ENCODE data around the gene ALDH1A2.

DNA sequence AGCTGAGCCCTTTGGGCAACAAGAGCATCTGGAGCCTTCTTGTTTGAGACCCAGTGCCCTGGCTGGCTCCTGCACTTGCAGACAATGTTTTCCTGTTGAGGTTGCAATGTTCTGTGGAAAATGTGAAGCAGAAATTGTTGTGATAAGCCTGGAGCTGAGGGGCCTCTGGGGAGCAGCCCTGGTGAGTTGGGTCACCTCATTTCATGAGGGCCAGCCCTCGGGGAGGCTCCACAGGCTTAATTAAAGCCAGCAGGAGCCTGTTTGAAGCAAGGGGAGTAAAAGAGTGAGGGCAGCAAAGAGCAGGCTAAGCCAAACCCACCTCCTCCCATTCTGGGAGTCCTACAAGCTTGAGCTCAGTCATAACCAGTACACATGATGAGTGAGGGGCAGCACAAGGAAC, 154.3 kb downstream of the ALDH1A2 start:
- TF ChIP-seq CTCF (conservative IDR thresholded peaks at IDR 0.05 in 1 of 2, IDR thresholded peaks at IDR 0.05 in 1 of 2; ENCODE audit: extremely low read depth in 1 of 2, insufficient read depth in 1 of 2, low read depth in 1 of 2, low read length in 2 of 2) = no peak
- no peak for TF ChIP-seq EZH2 (IDR thresholded peaks at IDR 0.05; ENCODE audit: borderline replicate concordance, low read length)

All from mammary epithelial cell (primary cell).